GM21381 (cell line): Measurements from ENCODE around the gene MAPKBP1.

Experiments used
- ATAC-seq: cut with Tn5 transposase; IDR thresholded peaks from one replicate; pipeline ENCODE4 v1.9.1; 2021; ENCODE audit warnings: mild to moderate bottlenecking, moderate library complexity; ENCODE audit not compliant: unreplicated experiment

MAPKBP1 gene

GRCh38 chr15:41866872-41867579 is 92.7 kb downstream of the MAPKBP1 start:
- ATAC-seq = no peak

- ATAC-seq = no peak
These were observed 94.0 kb downstream of the MAPKBP1 start for GRCh38 chr15:41868321-41868720.

- ATAC-seq = no peak
These were observed 95.7 kb downstream of the MAPKBP1 start for GRCh38 chr15:41869770-41870688.

- no peak for ATAC-seq
These were observed 96.4 kb downstream of the MAPKBP1 start for GRCh38 chr15:41870689-41871081.

GRCh38 chr15:41871175-41871905 is 97.1 kb downstream of the MAPKBP1 start:
- no peak for ATAC-seq

GRCh38 chr15:41872166-41872747 is 98.0 kb downstream of the MAPKBP1 start:
- no peak for ATAC-seq

GRCh38 chr15:41873711-41874110 is 99.4 kb downstream of the MAPKBP1 start:
- ATAC-seq = no peak

GRCh38 chr15:41874736-41875135 is 100.5 kb downstream of the MAPKBP1 start:
- no peak for ATAC-seq

- no peak for ATAC-seq
These were observed 101.7 kb downstream of the MAPKBP1 start for GRCh38 chr15:41876007-41876406.

- ATAC-seq = no peak
These were observed 102.4 kb downstream of the MAPKBP1 start for GRCh38 chr15:41876689-41877088.
